ENCODE measurements around the gene APC2.
A peak's percentile ranks its signal among the peaks of the same experiment; 100 is the strongest.

APC2 gene

GRCh38 chr19:1447504-1447903, 2.4 kb upstream of the APC2 start:
- no peak for DNase-seq

GRCh38 chr19:1447944-1448343, 2.0 kb upstream of the APC2 start:
- no peak for DNase-seq

GRCh38 chr19:1450735-1451731, 1.1 kb downstream of the APC2 start:
- DNase-seq = no peak

- peak; percentile 23 for DNase-seq
Measured at GRCh38 chr19:1451916-1452801, 2.2 kb downstream of the APC2 start.

- DNase-seq = no peak
Measured at GRCh38 chr19:1452802-1453524, 3.0 kb downstream of the APC2 start.

GRCh38 chr19:1453525-1454364, 3.8 kb downstream of the APC2 start:
- DNase-seq = no peak

GRCh38 chr19:1455002-1455335, 5.0 kb downstream of the APC2 start:
- no peak for DNase-seq

GRCh38 chr19:1455336-1456120, 5.6 kb downstream of the APC2 start:
- DNase-seq = no peak

- no peak for DNase-seq
Measured at GRCh38 chr19:1456121-1456900, 6.4 kb downstream of the APC2 start.

- DNase-seq = no peak
Measured at GRCh38 chr19:1457031-1457739, 7.3 kb downstream of the APC2 start.

- no peak for DNase-seq
Measured at GRCh38 chr19:1457892-1458291, 8.0 kb downstream of the APC2 start.

- DNase-seq = no peak
Measured at GRCh38 chr19:1459479-1459878, 9.6 kb downstream of the APC2 start.

- no peak for DNase-seq
Measured at GRCh38 chr19:1460033-1460995, 10.4 kb downstream of the APC2 start.

- DNase-seq = no peak
Measured at GRCh38 chr19:1461862-1462261, 11.9 kb downstream of the APC2 start.

GRCh38 chr19:1465191-1466016, 15.5 kb downstream of the APC2 start:
- DNase-seq = no peak

GRCh38 chr19:1466018-1466460, 16.1 kb downstream of the APC2 start:
- DNase-seq = no peak

- no peak for DNase-seq
Measured at GRCh38 chr19:1466461-1467214, 16.7 kb downstream of the APC2 start.

Measured in NCI-H2227 treated with DMSO at 0.1 percent for 48 hours (cell line).